ENCODE measurements around the gene RPS29. TPM values are rescaled to one million over a fixed set of nuclear protein-coding genes. Genes with fewer than 3 reads are reported as not detected.

Gene RPS29
- total and polyA plus RNA-seq, 8 donors: 422 to 7,374 (median 3,536) TPM

DNA sequence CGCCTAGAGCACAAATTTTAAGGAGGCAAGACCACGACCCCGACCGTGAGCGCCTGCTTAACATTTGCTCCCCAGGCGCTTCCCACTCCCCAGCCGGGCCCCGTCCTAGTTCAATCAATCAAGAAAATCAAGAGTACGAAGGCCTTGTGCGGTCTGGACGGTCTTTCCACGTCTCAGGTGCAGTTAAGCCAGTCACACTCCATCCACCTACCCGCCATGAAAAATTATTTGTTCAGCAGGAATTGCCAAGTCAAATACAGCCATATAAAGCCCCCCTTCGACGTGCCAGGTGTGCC is 12.0 kb upstream of the RPS29 start:
- peak overlapping the region; percentile 60 to 94 (median 66) for H3K4me3 ChIP-seq
- H3K27me3 ChIP-seq: no peaks in the 10 kb centered on the region
- H3K9me3 ChIP-seq: no peaks in the 10 kb centered on the region
- intact Hi-C loops (cut with DNase I; ENCODE audit: low total_unique reads): no loop called here
- H3K4me1 ChIP-seq: peaks cover 0 to 47% (median 19%) of the 10 kb centered on the region in 4 donors
- 0 to 2% (median 0%) methylated on average over 13 to 15 of the region's 15 CpGs for WGBS, 5 donors
- TF ChIP-seq, protein P1, sequence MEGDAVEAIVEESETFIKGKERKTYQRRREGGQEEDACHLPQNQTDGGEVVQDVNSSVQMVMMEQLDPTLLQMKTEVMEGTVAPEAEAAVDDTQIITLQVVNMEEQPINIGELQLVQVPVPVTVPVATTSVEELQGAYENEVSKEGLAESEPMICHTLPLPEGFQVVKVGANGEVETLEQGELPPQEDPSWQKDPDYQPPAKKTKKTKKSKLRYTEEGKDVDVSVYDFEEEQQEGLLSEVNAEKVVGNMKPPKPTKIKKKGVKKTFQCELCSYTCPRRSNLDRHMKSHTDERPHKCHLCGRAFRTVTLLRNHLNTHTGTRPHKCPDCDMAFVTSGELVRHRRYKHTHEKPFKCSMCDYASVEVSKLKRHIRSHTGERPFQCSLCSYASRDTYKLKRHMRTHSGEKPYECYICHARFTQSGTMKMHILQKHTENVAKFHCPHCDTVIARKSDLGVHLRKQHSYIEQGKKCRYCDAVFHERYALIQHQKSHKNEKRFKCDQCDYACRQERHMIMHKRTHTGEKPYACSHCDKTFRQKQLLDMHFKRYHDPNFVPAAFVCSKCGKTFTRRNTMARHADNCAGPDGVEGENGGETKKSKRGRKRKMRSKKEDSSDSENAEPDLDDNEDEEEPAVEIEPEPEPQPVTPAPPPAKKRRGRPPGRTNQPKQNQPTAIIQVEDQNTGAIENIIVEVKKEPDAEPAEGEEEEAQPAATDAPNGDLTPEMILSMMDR (IDR thresholded peaks at IDR 0.05): no peak
- TF ChIP-seq EP300 (IDR thresholded peaks at IDR 0.05) (no peak), POLR2AphosphoS5 (IDR thresholded peaks at IDR 0.05) (no peak), POLR2A (IDR thresholded peaks at IDR 0.05) (no peak)
- H3K27ac ChIP-seq: peak overlapping the region; percentile 88 to 97 (median 96)
- peaks cover 0 to 10% (median 6%) of the 10 kb centered on the region in 4 donors for H3K36me3 ChIP-seq
- DNase-seq: peak in 1 of 2 donors; percentile 46

DNA sequence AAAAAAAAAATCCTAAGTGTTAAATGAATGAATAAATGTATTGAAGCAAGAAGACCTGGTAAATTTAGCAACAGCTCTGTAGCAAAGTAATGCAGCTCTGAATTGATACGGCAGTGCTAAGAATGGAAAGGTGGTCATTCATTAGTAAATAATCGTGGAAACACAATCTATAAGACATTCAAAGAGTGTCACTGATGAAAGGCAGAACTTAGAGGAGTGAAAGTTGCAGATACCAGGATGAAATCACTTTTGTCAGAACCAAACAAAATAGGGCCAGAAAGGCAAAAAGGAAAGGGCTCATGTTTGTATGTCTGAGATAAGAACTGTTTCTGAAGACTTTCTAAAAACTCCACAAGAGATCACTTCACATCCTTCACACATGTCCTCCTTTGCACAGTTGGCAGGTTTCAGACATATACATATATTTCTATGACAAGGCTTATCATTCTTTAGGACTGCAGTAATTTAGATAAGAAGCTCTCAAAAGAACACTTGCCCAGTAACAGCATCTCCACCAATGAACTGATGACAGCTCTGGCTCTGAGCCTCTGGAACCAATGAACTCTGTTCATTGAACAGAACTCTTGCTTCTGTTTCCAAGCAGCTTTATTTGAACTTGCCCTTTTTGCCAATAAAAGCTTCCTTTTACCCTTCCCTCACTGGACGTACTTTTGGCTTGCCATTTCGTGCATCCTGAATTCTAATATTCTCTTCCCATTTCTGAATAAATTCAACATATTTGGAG is 8.3 kb upstream of the RPS29 start:
- H3K4me1 ChIP-seq: peaks cover 0 to 35% (median 13%) of the 10 kb centered on the region in 4 donors
- peak overlapping the region in 1 of 5 donors; percentile 15 for H3K27ac ChIP-seq
- DNase-seq: peak in 1 of 2 donors; percentile 80
- H3K36me3 ChIP-seq: no peaks in the 10 kb centered on the region
- H3K4me3 ChIP-seq: no peak overlapping the region
- no peaks in the 10 kb centered on the region for H3K9me3 ChIP-seq
- TF ChIP-seq POLR2A (IDR thresholded peaks at IDR 0.05) (no peak), EP300 (IDR thresholded peaks at IDR 0.05) (no peak), POLR2AphosphoS5 (IDR thresholded peaks at IDR 0.05) (no peak)
- TF ChIP-seq, protein P1 (IDR thresholded peaks at IDR 0.05): no peak
- 18 to 25% (median 24%) methylated on average over 4 of the region's 4 CpGs for WGBS, 5 donors
- intact Hi-C loops (cut with DNase I; ENCODE audit: low total_unique reads): no loop called here
- H3K27me3 ChIP-seq: no peaks in the 10 kb centered on the region

DNA sequence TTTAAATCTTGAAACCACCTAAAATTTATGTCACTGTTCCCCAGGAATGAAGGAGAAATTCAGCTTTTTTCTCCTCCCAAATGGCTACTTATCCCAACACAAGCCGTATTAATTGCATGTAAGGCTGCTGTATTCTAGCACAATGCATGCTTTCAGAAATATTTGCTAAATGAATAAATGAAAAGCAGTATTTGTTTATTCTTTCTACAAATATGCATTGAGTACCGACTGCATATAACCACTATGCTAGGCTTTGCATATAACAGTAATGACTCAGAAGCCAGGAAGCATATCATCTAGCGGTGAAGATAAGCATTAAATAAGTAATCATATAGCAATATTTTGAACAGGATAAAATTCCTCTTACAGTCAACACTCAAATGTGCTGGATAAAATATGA is 6.8 kb upstream of the RPS29 start:
- intact Hi-C loops (cut with DNase I; ENCODE audit: low total_unique reads): no loop called here
- Histone ChIP-seq H3K36me3 (no peaks in the 10 kb centered on the region), H3K9me3 (no peaks in the 10 kb centered on the region), H3K27me3 (no peaks in the 10 kb centered on the region), H3K4me3 (no peak overlapping the region), H3K27ac (no peak overlapping the region), H3K4me1 (peaks cover 0 to 35% (median 13%) of the 10 kb centered on the region in 4 donors)
- DNase-seq: no peak
- WGBS, 5 donors: 30 to 45% (median 42%) methylated on average over 3 of the region's 3 CpGs
- TF ChIP-seq POLR2A (IDR thresholded peaks at IDR 0.05): no peak
- TF ChIP-seq POLR2AphosphoS5 (IDR thresholded peaks at IDR 0.05): no peak
- no peak for TF ChIP-seq EP300 (IDR thresholded peaks at IDR 0.05)
- TF ChIP-seq, protein P1 (IDR thresholded peaks at IDR 0.05): no peak

DNA sequence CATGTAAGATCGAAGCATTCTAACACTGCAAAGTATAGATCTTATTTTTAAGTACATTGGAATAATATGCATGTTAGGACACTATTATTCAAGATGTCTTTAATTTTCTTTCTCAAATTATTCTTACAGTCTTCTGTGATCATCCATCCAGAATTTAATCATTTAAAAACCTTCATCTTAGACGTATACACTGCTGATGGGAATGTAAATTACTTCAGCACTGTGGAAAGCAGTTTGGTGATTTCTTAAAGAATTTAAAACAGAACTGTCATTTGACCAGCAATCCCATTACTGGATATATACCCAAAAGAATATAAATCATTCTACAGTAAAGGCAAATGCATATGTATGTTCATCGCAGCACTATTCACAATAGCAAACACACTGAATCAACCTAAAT is 3.2 kb upstream of the RPS29 start:
- Histone ChIP-seq H3K4me1 (peaks cover 3 to 37% (median 12%) of the 10 kb centered on the region in 4 donors), H3K27me3 (no peaks in the 10 kb centered on the region), H3K9me3 (no peaks in the 10 kb centered on the region), H3K4me3 (no peak overlapping the region), H3K36me3 (peaks cover under 1 to 5% (median 2%) of the 10 kb centered on the region in 4 donors), H3K27ac (no peak overlapping the region)
- WGBS, 5 donors: 84 to 90% (median 89%) methylated on average over 3 of the region's 3 CpGs
- no peak for DNase-seq
- intact Hi-C loops (cut with DNase I; ENCODE audit: low total_unique reads): no loop called here
- no peak for TF ChIP-seq POLR2A (IDR thresholded peaks at IDR 0.05)
- TF ChIP-seq POLR2AphosphoS5 (IDR thresholded peaks at IDR 0.05): no peak
- TF ChIP-seq EP300 (IDR thresholded peaks at IDR 0.05): no peak
- TF ChIP-seq, protein P1 (IDR thresholded peaks at IDR 0.05): no peak

All from stomach (tissue), 9 donors.